DMS114 treated with DMSO at 0.1 percent for 48 hours (cell line): ENCODE results near the gene C12orf42.

Source experiments
- DNase-seq: peaks from one replicate; lab custom pipeline; 2025; ENCODE audit not compliant: unreplicated experiment; lab: John Stamatoyannopoulos, UW

The C12orf42 gene

DNA sequence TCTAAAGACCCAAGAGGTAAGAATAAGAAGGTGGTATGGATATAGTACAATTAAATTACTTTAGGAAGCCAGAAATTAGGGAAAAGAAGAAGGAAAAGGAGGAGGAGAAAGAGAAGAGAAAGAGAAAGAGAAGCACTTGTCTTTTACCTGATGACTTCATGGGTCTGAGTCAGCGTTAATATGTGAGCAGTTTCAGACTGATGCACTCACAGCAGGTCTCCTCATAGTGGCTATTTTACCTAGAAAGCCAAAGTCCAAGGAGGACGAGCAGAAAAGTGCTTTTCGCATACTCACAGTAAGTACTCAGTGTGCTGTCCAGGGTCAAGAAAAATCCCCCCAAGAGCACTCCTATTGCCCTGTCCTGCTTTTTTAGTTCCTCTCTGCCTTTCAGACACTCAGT lies 222.1 kb downstream of the C12orf42 start:
- DNase-seq = no peak

DNA sequence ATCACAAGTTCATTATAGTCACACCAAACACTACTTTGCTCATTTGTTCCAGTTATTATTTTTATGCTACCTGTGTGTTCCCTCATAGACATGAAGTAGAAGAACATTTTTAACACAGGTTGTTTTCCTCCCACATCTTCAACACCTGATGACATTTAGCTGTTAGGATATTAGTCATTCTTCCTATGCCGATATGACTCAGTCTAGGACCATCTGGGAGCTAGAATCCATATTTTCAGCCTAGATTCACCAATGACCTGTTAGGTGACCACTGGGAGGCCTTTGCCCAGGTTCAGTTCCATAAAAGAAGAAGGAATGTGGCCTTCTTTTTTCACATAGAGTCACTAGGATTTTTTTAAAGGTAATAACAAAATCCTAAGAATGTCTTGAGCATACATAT lies 222.8 kb downstream of the C12orf42 start:
- no peak for DNase-seq

DNA sequence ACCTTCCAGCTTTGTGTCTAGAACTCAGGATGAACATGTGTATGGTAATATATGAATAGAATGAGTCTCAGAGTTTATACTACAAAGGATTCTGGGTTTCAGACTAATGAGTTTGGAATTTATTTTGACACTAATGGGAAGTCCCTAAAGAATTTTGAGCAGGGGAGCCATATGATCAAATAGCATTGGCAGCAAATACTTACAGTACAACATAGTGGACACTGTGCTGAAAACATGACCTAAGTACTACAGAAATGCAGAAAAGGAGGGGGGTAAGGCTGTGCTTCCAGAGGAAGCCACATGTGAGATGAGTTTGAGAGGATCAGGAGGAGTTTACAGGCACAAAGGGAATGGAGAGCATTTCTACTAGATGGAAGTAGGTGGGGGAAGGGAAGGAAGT lies 225.8 kb downstream of the C12orf42 start:
- DNase-seq = no peak

DNA sequence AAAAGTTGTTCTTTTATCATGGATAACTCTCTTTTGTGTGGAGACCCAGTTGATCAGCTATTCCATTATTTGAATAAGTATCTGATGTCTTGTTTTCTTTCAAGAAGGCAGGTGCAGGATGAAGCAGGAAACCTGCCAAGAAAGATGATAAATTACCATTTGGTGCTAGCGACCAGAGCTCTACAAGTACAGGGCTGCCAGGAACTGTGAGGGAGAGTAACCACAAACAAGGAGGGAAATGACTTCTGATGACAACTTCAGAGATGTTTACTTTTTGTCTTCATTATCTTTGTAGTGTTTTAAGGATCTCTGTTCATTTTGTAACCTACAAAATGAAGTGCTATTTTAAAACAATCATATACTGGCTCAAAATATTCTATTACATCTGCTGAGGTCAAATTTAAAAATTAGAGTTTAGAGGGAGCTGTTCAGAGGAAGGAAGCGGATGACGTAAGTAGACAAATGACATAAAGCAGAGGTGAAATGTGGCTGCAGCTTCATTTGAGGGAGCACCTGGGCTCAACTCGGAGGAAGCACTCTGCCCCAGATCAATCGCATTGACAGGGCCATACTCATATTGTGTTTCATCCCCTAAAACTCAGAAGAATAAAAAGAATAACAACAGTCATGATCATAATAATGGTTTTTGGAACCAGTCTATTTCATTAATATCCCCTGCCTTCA lies 226.8 kb downstream of the C12orf42 start:
- no peak for DNase-seq

GRCh38 chr12:103257763-103258162 lies 238.0 kb downstream of the C12orf42 start:
- no peak for DNase-seq
